Measurements from ENCODE around the gene IL1RAPL2. TPM values are rescaled to one million over a fixed set of nuclear protein-coding genes. Genes with fewer than 3 reads are reported as not detected.

IL1RAPL2 gene
- total RNA-seq, 4 donors from 2014 or later, result not detected

- 71 to 90% methylated on average over 2 of the region's 2 CpGs for WGBS, 2 donors
- intact Hi-C loops (cut with DNase I), result no loop called here
These were observed 240.3 kb downstream of the IL1RAPL2 start for GRCh38 chrX:104806346-104806745.

GRCh38 chrX:104833401-104833800, 267.4 kb downstream of the IL1RAPL2 start:
- Histone ChIP-seq H3K4me1 (no peaks in the 10 kb centered on the region), H3K27me3 (no peaks in the 10 kb centered on the region), H3K36me3 (no peaks in the 10 kb centered on the region), H3K4me3 (replicated peaks in 1 of 3) (no peak overlapping the region), H3K27ac (no peak overlapping the region), H3K9me3 (no peaks in the 10 kb centered on the region)
- no peak for TF ChIP-seq CTCF (IDR thresholded peaks at IDR 0.05)
- TF ChIP-seq POLR2A (IDR thresholded peaks at IDR 0.05), result no peak
- intact Hi-C loops (cut with DNase I), result no loop called here
- WGBS, 2 donors, result 65 to 72% methylated on average over 2 of the region's 2 CpGs
- no peak for DNase-seq

More at GRCh38 chrX:104806346-104806745, 240.3 kb downstream of the IL1RAPL2 start:
- Histone ChIP-seq H3K36me3 (no peaks in the 10 kb centered on the region), H3K27me3 (no peaks in the 10 kb centered on the region), H3K27ac (no peak overlapping the region), H3K4me1 (no peaks in the 10 kb centered on the region), H3K9me3 (no peaks in the 10 kb centered on the region), H3K4me3 (replicated peaks in 1 of 3) (no peak overlapping the region)
- TF ChIP-seq CTCF (IDR thresholded peaks at IDR 0.05) (no peak), POLR2A (IDR thresholded peaks at IDR 0.05) (no peak)
- DNase-seq, result no peak

GRCh38 chrX:104842646-104843045, 276.6 kb downstream of the IL1RAPL2 start:
- Histone ChIP-seq H3K36me3 (no peaks in the 10 kb centered on the region), H3K27me3 (no peaks in the 10 kb centered on the region), H3K9me3 (no peaks in the 10 kb centered on the region), H3K27ac (no peak overlapping the region), H3K4me3 (replicated peaks in 1 of 3) (no peak overlapping the region), H3K4me1 (no peaks in the 10 kb centered on the region)
- no peak for DNase-seq
- WGBS, 2 donors, result 39% methylated on average over 3 of the region's 4 CpGs; no CpG with 5 or more reads in 1 of the 2 donors
- TF ChIP-seq POLR2A (IDR thresholded peaks at IDR 0.05), result no peak
- TF ChIP-seq CTCF (IDR thresholded peaks at IDR 0.05), result no peak
- intact Hi-C loops (cut with DNase I), result no loop called here

- intact Hi-C loops (cut with DNase I), result no loop called here
- Histone ChIP-seq H3K27me3 (no peaks in the 10 kb centered on the region), H3K9me3 (no peaks in the 10 kb centered on the region), H3K36me3 (no peaks in the 10 kb centered on the region), H3K27ac (no peak overlapping the region), H3K4me3 (replicated peaks in 1 of 3) (no peak overlapping the region), H3K4me1 (no peaks in the 10 kb centered on the region)
- TF ChIP-seq CTCF (IDR thresholded peaks at IDR 0.05) (no peak), POLR2A (IDR thresholded peaks at IDR 0.05) (no peak)
- 95 to 96% methylated on average over 1 of the region's 1 CpG for WGBS, 2 donors
- no peak for DNase-seq
These were observed 286.2 kb downstream of the IL1RAPL2 start for GRCh38 chrX:104852241-104852640.

- intact Hi-C loops (cut with DNase I), result no loop called here
- Histone ChIP-seq H3K27ac (no peak overlapping the region), H3K27me3 (no peaks in the 10 kb centered on the region), H3K36me3 (no peaks in the 10 kb centered on the region), H3K9me3 (no peaks in the 10 kb centered on the region), H3K4me1 (no peaks in the 10 kb centered on the region), H3K4me3 (replicated peaks in 1 of 3) (no peak overlapping the region)
- DNase-seq, result no peak
- TF ChIP-seq POLR2A (IDR thresholded peaks at IDR 0.05) (no peak), CTCF (IDR thresholded peaks at IDR 0.05) (no peak)
These were observed 288.2 kb downstream of the IL1RAPL2 start for GRCh38 chrX:104854188-104854587.

Measured in thyroid gland (tissue), 4 donors.